Measurements from ENCODE around the gene E2F6. TPM values are rescaled to one million over a fixed set of nuclear protein-coding genes. Genes with fewer than 3 reads are reported as not detected.

The E2F6 gene
- total and polyA plus RNA-seq, 10 of the 15 experiments (the other 5 are each of a cell fraction or from before 2014, with no cell fraction given) = 4.2 to 15.5 (median 11.3) TPM

DNA sequence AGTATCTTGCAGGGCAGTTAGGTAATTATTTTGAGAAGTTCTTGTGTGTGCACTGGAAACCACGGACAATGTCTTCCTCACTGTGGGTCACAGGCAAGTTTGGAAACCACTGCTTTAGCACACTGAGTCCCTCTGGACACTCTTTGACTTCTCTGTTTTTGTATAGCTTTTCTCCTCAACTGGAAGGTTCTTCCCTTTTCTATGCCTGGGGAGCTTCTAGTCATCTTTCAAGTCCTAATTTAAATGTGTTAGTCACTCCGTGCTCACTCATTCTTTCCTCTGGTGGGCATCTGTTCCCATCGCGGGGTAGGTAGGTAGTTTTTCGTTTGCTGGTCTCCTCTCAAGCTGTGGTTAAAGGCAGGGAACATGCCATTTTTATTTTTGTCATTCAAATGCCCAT is 32.1 kb downstream of the E2F6 start:
- Histone ChIP-seq H3K27ac (ENCODE audit: control insufficient read depth, insufficient read depth) (no peak overlapping the region), H3K4me3 (no peak overlapping the region), H4K20me1 (ENCODE audit: control insufficient read depth, insufficient read depth) (no peaks in the 10 kb centered on the region), H2AFZ (ENCODE audit: control insufficient read depth, low read depth, low read length) (no peak overlapping the region), H3K79me2 (ENCODE audit: control insufficient read depth, insufficient read depth, low read length) (no peaks in the 10 kb centered on the region), H3K27me3 (replicated peaks in 1 of 2; ENCODE audit: control insufficient read depth in 2 of 2, insufficient read depth in 2 of 2, low read length in 1 of 2) (no peaks in the 10 kb centered on the region), H3K9me3 (replicated peaks; ENCODE audit: control insufficient read depth, insufficient read depth, low read length) (no peaks in the 10 kb centered on the region), H3K9ac (ENCODE audit: control insufficient read depth, insufficient read depth, low read length) (no peak overlapping the region), H3K36me3 (ENCODE audit: control insufficient read depth in 2 of 2, insufficient read depth in 2 of 2, low read length in 1 of 2) (no peaks in the 10 kb centered on the region), H3K4me2 (ENCODE audit: control insufficient read depth, insufficient read depth) (no peak overlapping the region), H3K4me1 (ENCODE audit: control insufficient read depth, insufficient read depth, low read length) (no peaks in the 10 kb centered on the region)
- DNase-seq (ENCODE audit: low read depth, low spot score) (no peak), ATAC-seq (no peak), FAIRE-seq (no peak)
- CTCF ChIA-PET = no interaction called here
- POLR2A ChIA-PET = no interaction called here
- intact Hi-C loops (cut with micrococcal nuclease; ENCODE audit: unreplicated experiment) = no loop called here
- RAD21 ChIA-PET (ENCODE audit: unreplicated experiment) = no interaction called here
- SMC1A ChIA-PET (ENCODE audit: uncharacterized antibody, unreplicated experiment) = interaction anchor here (0.7 kb wide), 1 partner anchor 14 kb away, joined by 3 read pairs; no protein-coding TSS in a partner anchor
- 2% methylated on average over 5 of the region's 5 CpGs for WGBS (ENCODE audit: insufficient coverage, insufficient replicate concordance, low lambda C conversion rate, missing lambda C conversion rate)
- BruUV-seq (replicated peaks) = no TSS peak
- in situ Hi-C loops (cut with MboI) = no loop called here
- TF ChIP-seq BHLHE40 (IDR thresholded peaks at IDR 0.05; ENCODE audit: borderline replicate concordance in 1 of 2, low read depth in 2 of 2, low read length in 1 of 2) (no peak), MTA3 (IDR thresholded peaks at IDR 0.05; ENCODE audit: borderline replicate concordance, low read length) (no peak), FOXK2 (IDR thresholded peaks at IDR 0.05) (no peak), MEF2A (IDR thresholded peaks at IDR 0.05; ENCODE audit: insufficient read depth, low read depth, low read length) (no peak), LARP7 (IDR thresholded peaks at IDR 0.05) (no peak), CREB1 (IDR thresholded peaks at IDR 0.05; ENCODE audit: low read depth) (no peak), POLR2AphosphoS5 (IDR thresholded peaks at IDR 0.05; ENCODE audit: low read length) (no peak), ZNF384 (IDR thresholded peaks at IDR 0.05; ENCODE audit: borderline replicate concordance, low read depth, low read length) (no peak), HSF1 (IDR thresholded peaks at IDR 0.05; ENCODE audit: low read depth, low read length) (no peak), SRF (IDR thresholded peaks at IDR 0.05; ENCODE audit: low read depth in 2 of 2, low read length in 2 of 2) (no peak), HDAC6 (IDR thresholded peaks at IDR 0.05; ENCODE audit: unreplicated experiment) (no peak), SP1 (IDR thresholded peaks at IDR 0.05; ENCODE audit: low read depth, low read length) (no peak), SIX5 (IDR thresholded peaks at IDR 0.05; ENCODE audit: low read depth, low read length, severe bottlenecking) (no peak)
- TF ChIP-seq, protein P1, sequence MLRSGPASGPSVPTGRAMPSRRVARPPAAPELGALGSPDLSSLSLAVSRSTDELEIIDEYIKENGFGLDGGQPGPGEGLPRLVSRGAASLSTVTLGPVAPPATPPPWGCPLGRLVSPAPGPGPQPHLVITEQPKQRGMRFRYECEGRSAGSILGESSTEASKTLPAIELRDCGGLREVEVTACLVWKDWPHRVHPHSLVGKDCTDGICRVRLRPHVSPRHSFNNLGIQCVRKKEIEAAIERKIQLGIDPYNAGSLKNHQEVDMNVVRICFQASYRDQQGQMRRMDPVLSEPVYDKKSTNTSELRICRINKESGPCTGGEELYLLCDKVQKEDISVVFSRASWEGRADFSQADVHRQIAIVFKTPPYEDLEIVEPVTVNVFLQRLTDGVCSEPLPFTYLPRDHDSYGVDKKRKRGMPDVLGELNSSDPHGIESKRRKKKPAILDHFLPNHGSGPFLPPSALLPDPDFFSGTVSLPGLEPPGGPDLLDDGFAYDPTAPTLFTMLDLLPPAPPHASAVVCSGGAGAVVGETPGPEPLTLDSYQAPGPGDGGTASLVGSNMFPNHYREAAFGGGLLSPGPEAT (IDR thresholded peaks at IDR 0.05; ENCODE audit: low read depth) = no peak
- TF ChIP-seq, protein P2, sequence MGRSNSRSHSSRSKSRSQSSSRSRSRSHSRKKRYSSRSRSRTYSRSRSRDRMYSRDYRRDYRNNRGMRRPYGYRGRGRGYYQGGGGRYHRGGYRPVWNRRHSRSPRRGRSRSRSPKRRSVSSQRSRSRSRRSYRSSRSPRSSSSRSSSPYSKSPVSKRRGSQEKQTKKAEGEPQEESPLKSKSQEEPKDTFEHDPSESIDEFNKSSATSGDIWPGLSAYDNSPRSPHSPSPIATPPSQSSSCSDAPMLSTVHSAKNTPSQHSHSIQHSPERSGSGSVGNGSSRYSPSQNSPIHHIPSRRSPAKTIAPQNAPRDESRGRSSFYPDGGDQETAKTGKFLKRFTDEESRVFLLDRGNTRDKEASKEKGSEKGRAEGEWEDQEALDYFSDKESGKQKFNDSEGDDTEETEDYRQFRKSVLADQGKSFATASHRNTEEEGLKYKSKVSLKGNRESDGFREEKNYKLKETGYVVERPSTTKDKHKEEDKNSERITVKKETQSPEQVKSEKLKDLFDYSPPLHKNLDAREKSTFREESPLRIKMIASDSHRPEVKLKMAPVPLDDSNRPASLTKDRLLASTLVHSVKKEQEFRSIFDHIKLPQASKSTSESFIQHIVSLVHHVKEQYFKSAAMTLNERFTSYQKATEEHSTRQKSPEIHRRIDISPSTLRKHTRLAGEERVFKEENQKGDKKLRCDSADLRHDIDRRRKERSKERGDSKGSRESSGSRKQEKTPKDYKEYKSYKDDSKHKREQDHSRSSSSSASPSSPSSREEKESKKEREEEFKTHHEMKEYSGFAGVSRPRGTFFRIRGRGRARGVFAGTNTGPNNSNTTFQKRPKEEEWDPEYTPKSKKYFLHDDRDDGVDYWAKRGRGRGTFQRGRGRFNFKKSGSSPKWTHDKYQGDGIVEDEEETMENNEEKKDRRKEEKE (IDR thresholded peaks at IDR 0.05) = no peak
- TF ChIP-seq, protein P3, sequence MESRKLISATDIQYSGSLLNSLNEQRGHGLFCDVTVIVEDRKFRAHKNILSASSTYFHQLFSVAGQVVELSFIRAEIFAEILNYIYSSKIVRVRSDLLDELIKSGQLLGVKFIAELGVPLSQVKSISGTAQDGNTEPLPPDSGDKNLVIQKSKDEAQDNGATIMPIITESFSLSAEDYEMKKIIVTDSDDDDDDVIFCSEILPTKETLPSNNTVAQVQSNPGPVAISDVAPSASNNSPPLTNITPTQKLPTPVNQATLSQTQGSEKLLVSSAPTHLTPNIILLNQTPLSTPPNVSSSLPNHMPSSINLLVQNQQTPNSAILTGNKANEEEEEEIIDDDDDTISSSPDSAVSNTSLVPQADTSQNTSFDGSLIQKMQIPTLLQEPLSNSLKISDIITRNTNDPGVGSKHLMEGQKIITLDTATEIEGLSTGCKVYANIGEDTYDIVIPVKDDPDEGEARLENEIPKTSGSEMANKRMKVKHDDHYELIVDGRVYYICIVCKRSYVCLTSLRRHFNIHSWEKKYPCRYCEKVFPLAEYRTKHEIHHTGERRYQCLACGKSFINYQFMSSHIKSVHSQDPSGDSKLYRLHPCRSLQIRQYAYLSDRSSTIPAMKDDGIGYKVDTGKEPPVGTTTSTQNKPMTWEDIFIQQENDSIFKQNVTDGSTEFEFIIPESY (IDR thresholded peaks at IDR 0.05) = no peak
